HCT116 (cell line): ENCODE measurements around the gene CMPK2. TPM values are rescaled to one million over a fixed set of nuclear protein-coding genes. Genes with fewer than 3 reads are reported as not detected.

ENCODE experiments used
- ATAC-seq: fragments of 200-7000 bp; cut with Tn5 transposase; 2 replicates; pipeline ENCODE4 v1.9.1; 2020; ENCODE audit warnings: mild to moderate bottlenecking, moderate library complexity
- BruUV-seq: library from RNA; stranded (reverse); fragments of 400-500 nt; replicated peaks from 2 replicates; lab custom pipeline; 2021; lab: Mats Ljungman, UMichigan
- CTCF ChIA-PET: fragments of 300-600 bp; sonication (Branson Sonifier 250); formaldehyde crosslinking; loops from one replicate; lab custom pipeline; 2021; ENCODE audit warnings: antibody characterized with exemption; lab: Charles Lee
- POLR2A ChIA-PET: fragments of 300-600, 350-600 bp; sonication (Branson Sonifier 250); formaldehyde crosslinking; loops from one replicate; lab custom pipeline; 2021; ENCODE audit warnings: antibody characterized with exemption; lab: Charles Lee
- RAD21 ChIA-PET, 2 experiments: fragments of 300-600 bp; sonication (Branson Sonifier 250); formaldehyde crosslinking; loops; one replicate each; lab custom pipeline; 2023; ENCODE audit warnings: low total read pairs in 2 of 2; ENCODE audit not compliant: uncharacterized antibody in 2 of 2, unreplicated experiment in 2 of 2, low non-redundant PET in 1 of 2; lab: Charles Lee
- DNase-seq: peaks from one replicate; pipeline ENCODE4 v3.0.0-alpha.2; 2010; ENCODE audit warnings: low read depth, low spot score
- H2AFZ ChIP-seq: fragments of 200-600 bp; shearing (Covaris generic), sonication (generic); 2 replicates; pipeline ENCODE4 v1.6.1; 2017; ENCODE audit warnings: low read depth, mixed run types, mixed read lengths, antibody characterized with exemption, low read length; ENCODE audit not compliant: poor library complexity, severe bottlenecking
- H3K27ac ChIP-seq: 2 replicates; pipeline ENCODE4 v1.5.1; 2012; ENCODE audit warnings: low read depth, low read length
- H3K27me3 ChIP-seq: fragments of 200-600 bp; sonication (generic); 2 replicates; pipeline ENCODE4 v1.6.1; 2016; ENCODE audit warnings: mixed run types, low read length, mixed read lengths; ENCODE audit not compliant: insufficient read depth
- H3K36me3 ChIP-seq, 2 experiments: fragments of 200-500 bp in 1 of 2; fragments of 200-600 bp in 1 of 2; sonication (Bioruptor generic) in 1 of 2; sonication (generic) in 1 of 2; 2 replicates each; pipeline versions ENCODE4 v1.5.1 to v1.6.1; 2014 to 2016; ENCODE audit warnings: low read length in 2 of 2, inconsistent platforms in 1 of 2, mixed read lengths in 1 of 2, mixed run types in 1 of 2; ENCODE audit not compliant: insufficient read depth in 2 of 2, control insufficient read depth in 1 of 2
- H3K4me1 ChIP-seq, 2 experiments: fragments of 200-600 bp in 1 of 2; sonication (generic) in 1 of 2; 2 replicates each; pipeline versions ENCODE4 v1.5.1 to v1.6.1; 2012 to 2017; ENCODE audit warnings: low read length in 2 of 2, inconsistent platforms in 1 of 2, mild to moderate bottlenecking in 1 of 2, mixed read lengths in 1 of 2, mixed run types in 1 of 2, moderate library complexity in 1 of 2; ENCODE audit not compliant: insufficient read depth in 2 of 2, control insufficient read depth in 1 of 2
- H3K4me2 ChIP-seq: fragments of 200-600 bp; sonication (generic); 2 replicates; pipeline ENCODE4 v1.6.1; 2017; ENCODE audit warnings: mixed run types, low read length, mixed read lengths
- H3K4me3 ChIP-seq, 2 experiments: fragments of 200-600 bp in 1 of 2; sonication (generic) in 1 of 2; replicated peaks in 1 of 2; 2 replicates each; pipeline ENCODE4 v1.5.1; 2011 to 2016; ENCODE audit warnings: low read length in 2 of 2, control low read depth in 1 of 2, low read depth in 1 of 2, mild to moderate bottlenecking in 1 of 2, mixed read lengths in 1 of 2, mixed run types in 1 of 2
- H3K79me2 ChIP-seq: fragments of 200-600 bp; sonication (generic); 2 replicates; pipeline ENCODE4 v1.6.1; 2017; ENCODE audit warnings: mild to moderate bottlenecking, mixed run types, low read length, moderate library complexity, mixed read lengths; ENCODE audit not compliant: insufficient read depth
- H3K9ac ChIP-seq: fragments of 200-600 bp; sonication (generic); 2 replicates; pipeline ENCODE4 v1.6.1; 2016; ENCODE audit warnings: low read length, mixed read lengths
- H3K9me2 ChIP-seq: fragments of 200-600 bp; sonication (generic), shearing (Covaris generic); 2 replicates; pipeline ENCODE4 v1.6.1; 2017; ENCODE audit warnings: mixed run types, mild to moderate bottlenecking, moderate library complexity; ENCODE audit not compliant: insufficient read depth
- H3K9me3 ChIP-seq, 2 experiments: fragments of 200-500 bp in 1 of 2; fragments of 200-600 bp in 1 of 2; sonication (Bioruptor generic) in 1 of 2; sonication (generic) in 1 of 2; 2 replicates each; pipeline ENCODE4 v1.6.1; 2014 to 2017; ENCODE audit warnings: low read length in 2 of 2, mixed read lengths in 2 of 2, inconsistent platforms in 1 of 2, low read depth in 1 of 2, mild to moderate bottlenecking in 1 of 2, mixed run types in 1 of 2, moderate library complexity in 1 of 2; ENCODE audit not compliant: control insufficient read depth in 1 of 2, insufficient read depth in 1 of 2
- H4K20me1 ChIP-seq: fragments of 200-600 bp; sonication (generic), shearing (Covaris generic); 2 replicates; pipeline ENCODE4 v1.6.1; 2017; ENCODE audit warnings: mixed run types, mild to moderate bottlenecking, moderate library complexity; ENCODE audit not compliant: insufficient read depth
- ATF3 ChIP-seq: IDR thresholded peaks from 2 replicates; pipeline ENCODE4 v1.6.1; 2012
- FOSL1 ChIP-seq: IDR thresholded peaks from 2 replicates; pipeline ENCODE4 v1.6.1; 2012; ENCODE audit warnings: low read depth
- JUND ChIP-seq: IDR thresholded peaks from 2 replicates; pipeline ENCODE4 v1.6.1; 2012
- MAX ChIP-seq: IDR thresholded peaks from 2 replicates; pipeline ENCODE4 v1.6.1; 2012
- RAD21 ChIP-seq: IDR thresholded peaks from 2 replicates; pipeline ENCODE4 v1.6.1; 2012; ENCODE audit warnings: low read depth, mild to moderate bottlenecking
- REST ChIP-seq: IDR thresholded peaks from 2 replicates; pipeline ENCODE4 v1.6.1; 2012; ENCODE audit warnings: low read depth
- SIN3A ChIP-seq: IDR thresholded peaks from 2 replicates; pipeline ENCODE4 v1.6.1; 2012; ENCODE audit warnings: low read depth
- SP1 ChIP-seq: IDR thresholded peaks from 2 replicates; pipeline ENCODE4 v1.6.1; 2012; ENCODE audit warnings: low read depth
- SRF ChIP-seq: IDR thresholded peaks from 2 replicates; pipeline ENCODE4 v1.6.1; 2012; ENCODE audit warnings: low read depth
- TCF7L2 ChIP-seq: IDR thresholded peaks from 2 replicates; pipeline ENCODE4 v1.7.0; 2011; ENCODE audit warnings: borderline replicate concordance, inconsistent platforms; ENCODE audit not compliant: insufficient read depth, insufficient read length; ENCODE audit errors: extremely low read depth
- YY1 ChIP-seq: IDR thresholded peaks from 2 replicates; pipeline ENCODE4 v1.6.1; 2011; ENCODE audit warnings: low read length, low read depth, moderate library complexity, mild to moderate bottlenecking; ENCODE audit not compliant: insufficient replicate concordance; ENCODE audit errors: extremely low read depth
- ZFX ChIP-seq: fragments of 450-650 bp; IDR thresholded peaks from 2 replicates; pipeline ENCODE4 v1.6.1; 2017
- ZNF274 ChIP-seq: fragments of 200-500 bp; sonication (Bioruptor generic); IDR thresholded peaks from 2 replicates; pipeline ENCODE4 v1.6.1; 2014; ENCODE audit warnings: mild to moderate bottlenecking, low read depth, low read length, inconsistent platforms
- intact Hi-C: fragments of 100-400 bp; cut with micrococcal nuclease; formaldehyde crosslinking; loops from 2 replicates; pipeline ENCODE4 v1.10.0; 2022
- total RNA-seq: library from RNA; stranded (reverse); gene quantifications from one replicate; pipeline ENCODE4 v1.2.1, GENCODE V29; 2021; ENCODE audit not compliant: unreplicated experiment

The CMPK2 gene
- total RNA-seq, 1 experiment from 2014 or later = 1.5 TPM

GRCh38 chr2:6909431-6910385 is 44.0 kb upstream of the CMPK2 start:
- Histone ChIP-seq H3K27me3 (peaks cover 5% of the 10 kb centered on the region; the same call in 1 of the 2 replicates), H2AFZ (no peak overlapping the region), H3K36me3 (no peaks in the 10 kb centered on the region), H3K9ac (no peak overlapping the region), H3K9me3 (no peaks in the 10 kb centered on the region), H3K4me3 (no peak overlapping the region), H3K9me2 (no peaks in the 10 kb centered on the region), H3K27ac (no peak overlapping the region), H3K4me2 (no peak overlapping the region), H3K4me1 (peaks cover under 1 to 9% of the 10 kb centered on the region in 2 experiments; a peak in 3 of 4 replicates), H3K79me2 (no peaks in the 10 kb centered on the region), H4K20me1 (no peaks in the 10 kb centered on the region)
- RAD21 ChIA-PET = no interaction called here
- intact Hi-C loops = no loop called here
- DNase-seq (no peak), ATAC-seq (no peak)
- POLR2A ChIA-PET = no interaction called here
- BruUV-seq = no TSS peak
- CTCF ChIA-PET = no interaction called here
- TF ChIP-seq MAX (no peak), TCF7L2 (no peak), RAD21 (no peak), ZFX (no peak), SRF (no peak), ZNF274 (no peak)

- POLR2A ChIA-PET = no interaction called here
- no peaks in the 10 kb centered on the region for H4K20me1 ChIP-seq
- intact Hi-C loops = no loop called here
Measured at GRCh38 chr2:6908291-6908690, 42.6 kb upstream of the CMPK2 start.

More at GRCh38 chr2:6908291-6908690, 42.6 kb upstream of the CMPK2 start:
- no TSS peak for BruUV-seq
- CTCF ChIA-PET = no interaction called here
- H3K9ac ChIP-seq = no peak overlapping the region
- TF ChIP-seq YY1 (no peak), ATF3 (no peak), FOSL1 (no peak), JUND (no peak), SP1 (no peak), SIN3A (no peak), MAX (no peak), REST (no peak)
- TF ChIP-seq, all 23 proteins: peak for 0
- ATAC-seq (no peak), DNase-seq (no peak)
- Histone ChIP-seq H2AFZ (no peak overlapping the region), H3K9me3 (no peaks in the 10 kb centered on the region), H3K27ac (no peak overlapping the region), H3K4me3 (no peak overlapping the region), H3K36me3 (no peaks in the 10 kb centered on the region), H3K9me2 (no peaks in the 10 kb centered on the region), H3K4me1 (no peaks in the 10 kb centered on the region), H3K79me2 (no peaks in the 10 kb centered on the region), H3K4me2 (no peak overlapping the region), H3K27me3 (peaks cover 5% of the 10 kb centered on the region; the same call in 1 of the 2 replicates)
- RAD21 ChIA-PET = no interaction called here
